22Rv1 (cell line): ENCODE measurements around the gene RCBTB1.

Source experiments
- H3K27ac ChIP-seq: fragments of 450-650 bp; 2 replicates; pipeline ENCODE4 v1.5.1; 2017
- ZFX ChIP-seq: fragments of 450-650 bp; IDR thresholded peaks from 2 replicates; pipeline ENCODE4 v1.6.1; 2017; ENCODE audit warnings: antibody characterized with exemption, borderline replicate concordance
- TF ChIP-seq, protein P1 (sequence below): fragments of 450-650 bp; IDR thresholded peaks from 2 replicates; pipeline ENCODE4 v1.5.1; 2017; ENCODE audit warnings: mild to moderate bottlenecking

RCBTB1 gene

DNA sequence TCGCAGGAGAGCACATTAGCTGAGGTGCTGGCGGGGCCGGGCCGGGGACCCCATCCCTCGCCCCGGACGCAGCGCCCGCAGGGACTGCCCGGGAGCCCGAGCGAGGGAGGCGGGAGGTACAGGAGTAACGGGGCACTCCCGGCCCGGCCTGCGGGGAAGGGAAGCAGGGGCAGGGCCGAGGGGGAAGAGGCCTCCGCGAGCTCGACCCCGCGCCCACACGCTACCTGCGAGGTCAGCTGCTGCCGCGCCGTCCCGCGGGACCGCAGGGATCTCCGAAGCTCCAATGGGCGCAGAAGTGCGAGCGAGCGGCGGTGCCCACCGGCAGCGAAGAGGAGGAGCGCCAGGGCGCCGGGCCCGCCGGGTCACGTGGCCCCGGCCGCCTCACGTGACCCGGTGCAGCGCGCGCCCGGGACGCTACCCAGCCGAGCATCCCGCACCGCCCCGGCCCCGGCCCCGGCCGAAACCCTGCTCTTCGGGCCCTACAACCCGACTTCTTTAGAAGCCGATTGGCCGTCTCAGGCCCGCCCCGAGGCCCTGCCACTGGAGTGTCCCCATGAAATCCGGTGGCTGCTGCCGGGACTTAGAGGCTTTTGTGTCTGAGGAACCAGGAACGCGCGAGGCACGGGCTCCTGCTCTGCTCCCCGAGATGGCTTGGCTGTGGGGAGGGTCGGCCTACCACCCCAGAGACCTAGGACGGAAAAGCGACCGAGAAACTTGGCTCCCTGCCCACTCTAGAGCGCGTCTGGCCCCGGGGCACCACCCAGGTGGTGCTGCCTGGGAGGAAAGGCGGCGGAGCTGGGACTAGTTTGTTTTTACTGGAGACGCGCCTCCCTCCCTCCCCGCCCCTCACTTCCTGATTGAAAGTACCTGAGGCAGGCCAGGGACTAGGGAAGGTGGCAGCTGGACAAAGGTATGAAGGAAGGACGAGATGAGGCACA lies at the start of gene RCBTB1:
Gene RCBTB1 (minus strand): TSS at position 339 of the 938 bp plus-strand sequence. CDS start 18,279 bp downstream, outside the sequence.
- peak within 1 kb of the TSS; percentile 81 for H3K27ac ChIP-seq
- TF ChIP-seq, protein P1, sequence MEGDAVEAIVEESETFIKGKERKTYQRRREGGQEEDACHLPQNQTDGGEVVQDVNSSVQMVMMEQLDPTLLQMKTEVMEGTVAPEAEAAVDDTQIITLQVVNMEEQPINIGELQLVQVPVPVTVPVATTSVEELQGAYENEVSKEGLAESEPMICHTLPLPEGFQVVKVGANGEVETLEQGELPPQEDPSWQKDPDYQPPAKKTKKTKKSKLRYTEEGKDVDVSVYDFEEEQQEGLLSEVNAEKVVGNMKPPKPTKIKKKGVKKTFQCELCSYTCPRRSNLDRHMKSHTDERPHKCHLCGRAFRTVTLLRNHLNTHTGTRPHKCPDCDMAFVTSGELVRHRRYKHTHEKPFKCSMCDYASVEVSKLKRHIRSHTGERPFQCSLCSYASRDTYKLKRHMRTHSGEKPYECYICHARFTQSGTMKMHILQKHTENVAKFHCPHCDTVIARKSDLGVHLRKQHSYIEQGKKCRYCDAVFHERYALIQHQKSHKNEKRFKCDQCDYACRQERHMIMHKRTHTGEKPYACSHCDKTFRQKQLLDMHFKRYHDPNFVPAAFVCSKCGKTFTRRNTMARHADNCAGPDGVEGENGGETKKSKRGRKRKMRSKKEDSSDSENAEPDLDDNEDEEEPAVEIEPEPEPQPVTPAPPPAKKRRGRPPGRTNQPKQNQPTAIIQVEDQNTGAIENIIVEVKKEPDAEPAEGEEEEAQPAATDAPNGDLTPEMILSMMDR: no peak

DNA sequence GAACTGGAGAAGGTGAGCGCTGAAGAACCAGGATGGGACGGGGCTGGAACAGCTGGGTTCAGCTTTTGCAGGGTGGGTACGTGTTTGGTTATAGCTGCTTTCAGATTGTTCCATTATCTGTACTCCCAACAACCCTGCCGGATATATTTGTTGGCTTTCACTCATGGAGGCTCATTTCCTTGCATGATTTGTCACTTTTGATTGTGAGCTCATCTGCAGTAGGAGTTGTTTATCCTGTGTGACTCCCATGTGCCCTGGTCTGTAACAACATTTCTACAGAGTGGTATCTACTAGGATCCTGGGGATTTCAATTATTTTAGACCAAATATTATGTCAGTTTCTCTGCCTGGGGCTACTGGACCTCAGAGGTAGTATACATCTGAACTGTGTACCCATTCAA lies 48.4 kb upstream of the RCBTB1 start:
- H3K27ac ChIP-seq: no peak overlapping the region
- TF ChIP-seq ZFX: no peak
- TF ChIP-seq, protein P1: no peak

DNA sequence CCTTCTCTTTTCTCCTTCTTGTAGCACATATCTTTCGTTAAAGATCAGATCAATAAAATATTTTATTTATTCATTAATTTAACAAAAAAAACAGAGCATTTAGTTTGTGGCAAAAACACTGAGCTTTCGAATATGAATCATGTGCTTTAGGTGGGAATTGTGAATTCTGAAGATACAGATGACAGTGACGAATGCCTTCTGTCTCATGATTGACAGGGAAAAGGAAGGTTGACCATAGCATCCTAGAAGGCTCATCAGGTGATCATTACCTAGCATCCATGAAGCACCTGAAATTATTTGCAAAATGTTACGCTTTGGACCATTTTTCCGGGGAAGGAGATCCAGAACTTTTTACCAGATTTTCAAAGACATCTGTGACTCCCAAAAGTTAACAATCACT lies 46.8 kb upstream of the RCBTB1 start:
- H3K27ac ChIP-seq: no peak overlapping the region
- TF ChIP-seq, protein P1: no peak
- TF ChIP-seq ZFX: no peak

DNA sequence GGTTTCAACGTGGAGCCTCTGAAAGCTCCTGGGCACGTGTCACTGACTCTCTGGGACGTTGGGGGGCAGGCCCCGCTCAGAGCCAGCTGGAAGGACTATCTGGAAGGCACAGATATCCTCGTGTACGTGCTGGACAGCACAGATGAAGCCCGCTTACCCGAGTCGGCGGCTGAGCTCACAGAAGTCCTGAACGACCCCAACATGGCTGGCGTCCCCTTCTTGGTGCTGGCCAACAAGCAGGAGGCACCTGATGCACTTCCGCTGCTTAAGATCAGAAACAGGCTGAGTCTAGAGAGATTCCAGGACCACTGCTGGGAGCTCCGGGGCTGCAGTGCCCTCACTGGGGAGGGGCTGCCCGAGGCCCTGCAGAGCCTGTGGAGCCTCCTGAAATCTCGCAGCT lies 45.2 kb upstream of the RCBTB1 start:
- no peak overlapping the region for H3K27ac ChIP-seq
- TF ChIP-seq, protein P1: no peak
- no peak for TF ChIP-seq ZFX

DNA sequence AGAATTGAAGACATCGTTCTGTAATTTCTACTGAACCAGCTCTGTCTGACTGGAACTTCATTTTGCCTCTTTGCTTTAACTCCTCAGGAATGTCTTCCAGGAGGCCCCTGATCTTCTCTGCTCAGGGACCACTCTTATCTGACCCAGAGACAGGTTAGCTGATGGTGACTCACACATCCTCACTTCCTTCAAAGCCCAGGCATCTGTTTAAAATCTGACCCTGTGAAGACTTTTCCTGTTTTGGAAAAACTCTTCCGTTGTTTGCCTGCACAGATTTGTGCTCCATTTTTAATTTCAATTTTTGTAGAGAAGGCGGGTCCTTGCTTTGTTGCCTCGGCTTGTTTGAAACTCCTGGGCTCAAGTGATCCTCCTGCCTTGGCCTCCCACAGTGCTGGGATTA lies 44.6 kb upstream of the RCBTB1 start:
- TF ChIP-seq, protein P1: no peak
- no peak for TF ChIP-seq ZFX
- H3K27ac ChIP-seq: no peak overlapping the region

DNA sequence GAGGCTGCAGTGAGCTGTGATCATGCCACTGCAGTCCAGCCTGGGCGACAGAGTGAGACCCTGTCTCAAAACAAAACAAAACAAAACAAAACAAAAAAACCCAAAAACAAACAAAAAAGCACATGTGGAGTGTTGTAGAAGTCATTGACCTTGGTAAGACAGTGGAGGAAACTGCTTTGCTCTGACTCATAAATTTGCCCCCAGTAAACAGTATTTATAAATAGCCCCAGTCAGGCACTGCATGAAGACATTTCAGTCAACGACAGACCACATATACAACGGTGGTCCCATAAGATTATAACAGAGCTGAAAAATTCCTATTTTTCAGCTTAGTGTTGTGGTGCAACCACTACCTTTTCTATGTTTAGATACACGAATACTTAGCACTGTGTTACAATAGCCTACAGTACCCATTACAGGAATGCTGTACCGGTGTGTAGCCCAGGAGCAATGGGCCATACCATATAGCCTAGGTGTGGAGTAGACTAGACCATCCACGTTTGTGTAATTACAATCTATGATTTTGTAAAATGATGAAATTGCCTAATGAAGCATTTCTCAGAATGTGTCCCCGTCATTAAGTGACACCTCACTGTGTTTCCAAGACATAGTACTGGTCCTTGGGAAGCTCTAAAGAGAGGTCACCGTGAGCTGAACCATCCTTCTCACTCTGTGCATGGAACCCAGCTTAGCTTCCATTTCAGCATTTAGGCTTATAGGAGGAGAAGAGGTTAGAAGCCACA lies 44.0 kb upstream of the RCBTB1 start:
- no peak for TF ChIP-seq ZFX
- TF ChIP-seq, protein P1: no peak
- no peak overlapping the region for H3K27ac ChIP-seq
